ENCODE measurements around the gene CAPN5.
A peak's percentile ranks its signal among the peaks of the same experiment; 100 is the strongest.

The CAPN5 gene

DNA sequence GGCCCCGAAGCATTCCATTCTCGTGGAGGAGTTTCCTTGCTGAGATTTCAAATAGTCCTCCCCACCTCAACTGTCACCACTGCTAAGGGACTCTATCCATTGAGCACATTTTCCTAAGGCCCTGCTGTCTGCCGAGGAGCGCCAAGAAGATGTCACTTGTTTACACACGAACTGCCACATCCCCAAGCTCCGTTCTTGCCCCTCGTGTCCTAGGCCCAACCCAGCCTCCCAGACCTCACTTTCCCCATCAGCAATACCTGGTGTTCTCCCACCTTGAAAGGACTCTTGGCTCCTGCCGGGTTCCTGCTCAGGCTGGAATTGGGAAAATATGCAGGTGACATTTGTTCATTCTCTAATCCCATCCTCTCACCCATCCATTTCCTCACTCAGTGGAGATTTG, 57.3 kb downstream of the CAPN5 start:
- Mint-ChIP-seq H3K36me3 (ENCODE audit: insufficient read depth) (peaks cover 2% of the 10 kb centered on the region), H3K4me3 (no peak overlapping the region), H3K9me3 (no peaks in the 10 kb centered on the region), H3K4me1 (peaks cover 11% of the 10 kb centered on the region), H3K27me3 (no peaks in the 10 kb centered on the region), H3K27ac (ENCODE audit: low read depth) (no peak overlapping the region)
- ATAC-seq (replicated peaks; ENCODE audit: extremely low read depth, poor library complexity, severe bottlenecking) = no peak
- DNase-seq (ENCODE audit: low spot score in 2 of 2) = no peak

DNA sequence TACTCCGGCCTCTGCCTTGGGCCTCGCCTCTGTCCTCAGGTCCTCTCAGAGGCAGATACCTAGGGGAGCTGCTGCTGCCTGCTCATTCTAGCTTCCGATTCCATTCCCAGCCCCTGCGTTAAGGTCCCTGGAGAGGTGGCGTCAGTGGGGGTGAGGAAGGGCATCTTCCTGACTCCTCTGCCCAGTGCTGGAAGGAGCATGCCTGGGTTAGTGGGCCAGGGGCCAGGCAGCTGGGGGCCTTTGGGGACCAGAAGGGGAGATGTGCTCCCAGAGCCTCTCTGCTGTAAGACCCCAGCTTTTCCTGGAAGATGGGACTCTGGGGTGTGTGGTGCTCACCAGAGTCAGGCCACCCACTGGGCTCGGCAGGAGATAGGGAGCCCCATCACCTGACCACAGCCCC, 57.7 kb downstream of the CAPN5 start:
- Mint-ChIP-seq H3K4me3 (no peak overlapping the region), H3K36me3 (ENCODE audit: insufficient read depth) (peaks cover 2% of the 10 kb centered on the region), H3K27me3 (no peaks in the 10 kb centered on the region), H3K9me3 (no peaks in the 10 kb centered on the region), H3K27ac (ENCODE audit: low read depth) (no peak overlapping the region), H3K4me1 (peaks cover 11% of the 10 kb centered on the region)
- no peak for ATAC-seq (replicated peaks; ENCODE audit: extremely low read depth, poor library complexity, severe bottlenecking)
- no peak for DNase-seq (ENCODE audit: low spot score in 2 of 2)

DNA sequence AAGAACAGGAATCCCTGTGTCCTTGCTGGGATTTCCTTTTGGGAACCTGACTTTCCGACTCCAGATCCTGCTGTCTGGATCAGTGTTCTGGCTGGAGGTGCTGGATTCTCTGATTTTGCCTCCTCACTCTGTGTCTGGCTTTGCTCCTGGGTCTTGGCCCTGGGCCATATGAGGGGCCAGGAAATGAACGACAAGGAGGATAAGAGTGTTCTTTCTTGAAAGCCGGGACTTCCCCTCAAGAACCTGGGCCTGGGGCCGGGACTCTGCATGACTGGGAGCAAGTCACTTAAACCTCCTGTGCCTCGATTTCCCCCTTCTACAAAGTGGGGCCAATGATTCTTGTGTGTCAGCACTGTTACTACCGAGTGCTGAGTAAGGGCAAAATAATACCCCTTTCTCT, 58.4 kb downstream of the CAPN5 start:
- H3K27me3 Mint-ChIP-seq = no peaks in the 10 kb centered on the region
- H3K4me3 Mint-ChIP-seq = no peak overlapping the region
- ATAC-seq (replicated peaks; ENCODE audit: extremely low read depth, poor library complexity, severe bottlenecking) = no peak
- no peak overlapping the region for H3K27ac Mint-ChIP-seq (ENCODE audit: low read depth)
- no peaks in the 10 kb centered on the region for H3K36me3 Mint-ChIP-seq (ENCODE audit: insufficient read depth)
- no peak for DNase-seq (ENCODE audit: low spot score in 2 of 2)
- peaks cover 11% of the 10 kb centered on the region for H3K4me1 Mint-ChIP-seq
- no peaks in the 10 kb centered on the region for H3K9me3 Mint-ChIP-seq

DNA sequence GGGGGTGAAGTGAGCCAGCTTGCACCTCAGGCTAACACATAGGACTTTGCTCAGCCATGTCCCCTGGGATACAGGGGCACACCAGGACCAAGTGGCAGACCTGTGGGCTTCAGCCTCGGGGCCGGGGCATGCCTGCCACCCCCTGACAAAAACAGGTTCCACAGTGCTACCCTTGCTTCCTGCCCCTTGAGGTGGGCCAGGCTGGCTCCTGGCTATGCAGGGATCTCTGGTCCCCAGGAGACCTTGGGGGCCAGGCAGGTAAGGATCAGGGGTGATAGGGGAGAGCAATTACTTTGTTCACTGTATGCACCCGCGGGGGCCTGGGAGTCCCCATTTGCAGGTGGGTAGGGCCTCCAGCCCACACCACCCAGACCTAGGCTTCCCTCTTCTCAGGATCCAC, 58.9 kb downstream of the CAPN5 start:
- DNase-seq (ENCODE audit: low spot score in 2 of 2) (no peak), ATAC-seq (replicated peaks; ENCODE audit: extremely low read depth, poor library complexity, severe bottlenecking) (no peak)
- no peak overlapping the region for H3K4me3 Mint-ChIP-seq
- no peaks in the 10 kb centered on the region for H3K27me3 Mint-ChIP-seq
- H3K27ac Mint-ChIP-seq (ENCODE audit: low read depth) = no peak overlapping the region
- H3K36me3 Mint-ChIP-seq (ENCODE audit: insufficient read depth) = no peaks in the 10 kb centered on the region
- H3K9me3 Mint-ChIP-seq = no peaks in the 10 kb centered on the region
- H3K4me1 Mint-ChIP-seq = peaks cover 11% of the 10 kb centered on the region

DNA sequence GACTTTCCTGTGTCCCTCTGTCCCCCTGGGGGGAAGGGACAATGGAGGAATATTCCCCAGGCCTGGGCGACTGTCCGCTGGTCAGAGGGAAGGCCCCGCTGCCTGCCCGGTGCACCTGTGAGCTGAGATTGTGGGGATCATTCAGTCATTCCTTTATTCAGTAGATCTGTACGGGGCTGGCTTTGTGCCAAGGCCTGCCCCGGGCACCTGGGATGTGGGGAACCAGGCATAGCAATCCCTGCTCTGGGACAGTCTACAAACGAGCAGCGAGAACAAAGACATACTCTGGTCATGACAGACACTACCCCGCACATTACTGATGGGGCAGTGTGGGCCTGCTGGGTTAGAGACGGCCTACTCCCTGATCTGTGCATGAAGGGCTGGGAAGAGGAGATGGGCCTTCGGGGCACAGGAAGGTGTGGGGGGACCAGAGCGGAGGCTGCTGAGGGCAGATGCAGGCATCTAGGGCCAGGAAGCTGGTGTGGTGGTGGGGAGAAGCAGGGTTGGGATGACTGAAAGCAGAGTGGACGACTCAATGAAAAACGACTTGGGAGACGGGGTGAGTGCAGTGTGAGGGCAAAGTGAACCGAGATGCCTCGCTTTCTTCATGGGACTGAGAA, 59.5 kb downstream of the CAPN5 start:
- H3K4me3 Mint-ChIP-seq = peak overlapping the region; percentile 51
- no peaks in the 10 kb centered on the region for H3K9me3 Mint-ChIP-seq
- H3K27ac Mint-ChIP-seq (ENCODE audit: low read depth) = no peak overlapping the region
- peaks cover 11% of the 10 kb centered on the region for H3K4me1 Mint-ChIP-seq
- no peaks in the 10 kb centered on the region for H3K36me3 Mint-ChIP-seq (ENCODE audit: insufficient read depth)
- no peak for DNase-seq (ENCODE audit: low spot score in 2 of 2)
- H3K27me3 Mint-ChIP-seq = no peaks in the 10 kb centered on the region
- ATAC-seq (replicated peaks; ENCODE audit: extremely low read depth, poor library complexity, severe bottlenecking) = no peak

DNA sequence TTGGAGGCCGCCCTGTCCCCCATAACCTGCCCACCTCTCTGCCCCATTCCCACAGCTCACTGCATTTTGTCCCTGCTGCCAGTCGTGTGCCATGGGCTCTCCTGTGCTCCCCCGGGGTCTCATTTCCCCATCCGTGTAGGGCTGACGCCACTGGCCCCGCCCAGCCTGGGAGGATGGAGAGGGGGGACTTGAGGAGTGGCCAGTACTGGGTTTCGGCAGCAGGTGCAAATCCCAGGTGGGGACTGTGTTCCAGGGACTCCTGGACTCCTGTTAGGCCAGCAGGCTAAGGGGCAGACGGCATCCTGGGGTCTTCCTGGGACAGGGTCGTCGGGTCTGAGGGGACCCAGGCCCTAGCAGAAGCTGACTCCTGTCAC, 60.1 kb downstream of the CAPN5 start:
- no peaks in the 10 kb centered on the region for H3K36me3 Mint-ChIP-seq (ENCODE audit: insufficient read depth)
- no peaks in the 10 kb centered on the region for H3K27me3 Mint-ChIP-seq
- H3K4me3 Mint-ChIP-seq = peak overlapping the region; percentile 65
- H3K27ac Mint-ChIP-seq (ENCODE audit: low read depth) = no peak overlapping the region
- H3K4me1 Mint-ChIP-seq = peaks cover 11% of the 10 kb centered on the region
- H3K9me3 Mint-ChIP-seq = no peaks in the 10 kb centered on the region
- DNase-seq (ENCODE audit: low spot score in 2 of 2) = no peak
- ATAC-seq (replicated peaks; ENCODE audit: extremely low read depth, poor library complexity, severe bottlenecking) = no peak

DNA sequence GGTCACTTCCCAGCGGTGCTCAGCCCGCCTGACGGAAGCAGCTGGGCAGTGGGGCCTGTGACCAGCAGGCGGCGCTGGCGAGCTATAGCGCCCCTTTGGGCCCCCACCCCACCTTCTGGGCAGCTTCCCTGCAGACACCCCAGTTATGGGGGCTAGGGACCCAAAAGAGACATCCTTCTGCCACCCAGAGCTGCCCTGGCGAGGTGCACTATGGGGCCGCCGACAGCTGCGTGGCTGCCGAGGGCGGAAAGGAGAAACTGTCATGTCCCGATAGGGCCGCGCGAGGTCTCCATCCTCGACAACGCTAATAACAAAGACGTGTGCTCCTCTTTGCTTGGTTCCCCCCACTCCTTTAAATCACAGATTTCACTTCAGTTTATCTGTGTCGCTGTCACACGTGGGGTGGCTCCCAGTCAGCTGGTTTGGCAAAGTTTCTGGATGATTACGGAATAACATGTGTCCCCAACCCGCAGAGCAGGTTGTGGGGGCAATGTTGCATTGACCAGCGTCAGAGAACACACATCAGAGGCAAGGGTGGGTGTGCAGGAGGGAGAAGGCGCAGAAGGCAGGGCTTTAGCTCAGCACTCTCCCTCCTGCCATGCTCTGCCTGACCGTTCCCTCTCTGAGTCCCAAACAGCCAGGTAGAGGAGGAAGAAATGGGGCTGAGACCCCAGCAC, 60.6 kb downstream of the CAPN5 start:
- Mint-ChIP-seq H3K27me3 (no peaks in the 10 kb centered on the region), H3K36me3 (ENCODE audit: insufficient read depth) (no peaks in the 10 kb centered on the region), H3K27ac (ENCODE audit: low read depth) (no peak overlapping the region), H3K4me3 (peak overlapping the region; percentile 65), H3K4me1 (peaks cover 11% of the 10 kb centered on the region), H3K9me3 (no peaks in the 10 kb centered on the region)
- ATAC-seq (replicated peaks; ENCODE audit: extremely low read depth, poor library complexity, severe bottlenecking) = peak; percentile 60
- DNase-seq (ENCODE audit: low spot score in 2 of 2) = peak; percentile 25 to 53

DNA sequence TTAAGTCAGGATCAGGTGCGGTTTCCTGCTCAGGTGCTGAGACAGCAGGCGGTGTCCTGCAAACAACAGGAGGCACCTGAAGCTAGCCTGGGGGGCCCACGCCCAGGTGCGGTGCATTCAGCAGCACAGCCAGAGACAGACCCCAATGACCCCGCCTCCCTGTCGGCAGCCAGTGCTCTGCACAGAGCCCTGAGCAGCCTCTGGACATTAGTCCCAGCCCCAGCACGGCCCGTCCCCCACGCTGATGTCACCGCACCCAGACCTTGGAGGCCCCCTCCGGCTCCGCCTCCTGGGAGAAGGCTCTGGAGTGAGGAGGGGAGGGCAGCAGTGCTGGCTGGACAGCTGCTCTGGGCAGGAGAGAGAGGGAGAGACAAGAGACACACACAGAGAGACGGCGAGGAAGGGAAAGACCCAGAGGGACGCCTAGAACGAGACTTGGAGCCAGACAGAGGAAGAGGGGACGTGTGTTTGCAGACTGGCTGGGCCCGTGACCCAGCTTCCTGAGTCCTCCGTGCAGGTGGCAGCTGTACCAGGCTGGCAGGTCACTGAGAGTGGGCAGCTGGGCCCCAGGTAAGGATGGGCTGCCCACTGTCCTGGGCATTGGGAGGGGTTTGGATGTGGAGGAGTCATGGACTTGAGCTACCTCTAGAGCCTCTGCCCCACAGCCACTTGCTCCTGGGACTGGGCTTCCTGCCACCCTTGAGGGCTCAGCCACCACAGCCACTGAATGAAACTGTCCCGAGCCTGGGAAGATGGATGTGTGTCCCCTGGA, 61.3 kb downstream of the CAPN5 start, which contains the start of gene MYO7A:
Gene MYO7A (plus strand): TSS at position 327 of the 772 bp plus-strand sequence. CDS start 2,389 bp downstream, outside the sequence.
- Mint-ChIP-seq H3K4me3 (peak within 1 kb of the TSS; percentile 65), H3K36me3 (ENCODE audit: insufficient read depth) (no peaks in the 10 kb centered on the region), H3K27me3 (no peaks in the 10 kb centered on the region), H3K27ac (ENCODE audit: low read depth) (peak within 1 kb of the TSS; percentile 29), H3K9me3 (no peaks in the 10 kb centered on the region), H3K4me1 (peaks cover 11% of the 10 kb centered on the region)
- DNase-seq (ENCODE audit: low spot score in 2 of 2) = no peak
- no peak for ATAC-seq (replicated peaks; ENCODE audit: extremely low read depth, poor library complexity, severe bottlenecking)

DNA sequence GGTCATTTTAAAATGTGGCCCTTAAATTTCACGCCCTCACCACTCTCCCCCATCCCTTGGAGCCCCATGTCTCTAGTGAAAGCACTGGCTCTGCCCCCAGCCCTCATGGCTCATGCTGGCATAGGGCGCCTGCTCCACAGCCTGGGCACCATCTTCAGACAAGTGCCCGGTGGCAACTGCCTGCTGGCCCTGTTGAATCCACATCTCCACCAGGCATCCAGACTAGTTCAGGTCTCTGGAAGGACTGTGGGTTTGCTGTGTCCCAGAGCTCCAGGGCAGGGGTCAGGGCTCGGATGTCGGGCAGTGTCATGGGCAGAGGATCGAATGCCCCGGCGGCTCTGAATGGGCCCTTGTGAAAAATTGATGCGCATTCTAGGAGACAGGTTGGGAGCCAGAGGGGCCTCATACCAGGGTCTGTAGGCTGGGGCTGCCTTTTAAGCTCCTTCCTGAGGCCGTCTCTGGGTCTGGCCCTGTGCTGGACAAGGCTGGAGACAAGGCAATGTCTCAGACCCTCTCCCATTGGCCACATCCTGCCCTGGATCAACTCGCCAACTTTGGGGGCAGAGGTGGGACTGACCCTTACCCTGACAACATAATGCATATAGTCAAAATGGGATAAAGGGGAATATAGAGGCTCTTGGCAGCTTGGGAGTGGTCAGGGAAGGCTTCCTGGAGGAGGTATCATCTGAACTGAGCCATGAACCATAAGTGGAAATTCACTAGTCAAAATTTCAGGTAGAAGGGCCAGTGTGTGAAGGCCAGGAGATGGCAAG, 62.5 kb downstream of the CAPN5 start:
- no peak for DNase-seq (ENCODE audit: low spot score in 2 of 2)
- Mint-ChIP-seq H3K9me3 (no peaks in the 10 kb centered on the region), H3K36me3 (ENCODE audit: insufficient read depth) (no peaks in the 10 kb centered on the region), H3K27me3 (no peaks in the 10 kb centered on the region), H3K4me1 (peaks cover 11% of the 10 kb centered on the region), H3K4me3 (no peak overlapping the region), H3K27ac (ENCODE audit: low read depth) (peak overlapping the region; percentile 29)
- no peak for ATAC-seq (replicated peaks; ENCODE audit: extremely low read depth, poor library complexity, severe bottlenecking)

DNA sequence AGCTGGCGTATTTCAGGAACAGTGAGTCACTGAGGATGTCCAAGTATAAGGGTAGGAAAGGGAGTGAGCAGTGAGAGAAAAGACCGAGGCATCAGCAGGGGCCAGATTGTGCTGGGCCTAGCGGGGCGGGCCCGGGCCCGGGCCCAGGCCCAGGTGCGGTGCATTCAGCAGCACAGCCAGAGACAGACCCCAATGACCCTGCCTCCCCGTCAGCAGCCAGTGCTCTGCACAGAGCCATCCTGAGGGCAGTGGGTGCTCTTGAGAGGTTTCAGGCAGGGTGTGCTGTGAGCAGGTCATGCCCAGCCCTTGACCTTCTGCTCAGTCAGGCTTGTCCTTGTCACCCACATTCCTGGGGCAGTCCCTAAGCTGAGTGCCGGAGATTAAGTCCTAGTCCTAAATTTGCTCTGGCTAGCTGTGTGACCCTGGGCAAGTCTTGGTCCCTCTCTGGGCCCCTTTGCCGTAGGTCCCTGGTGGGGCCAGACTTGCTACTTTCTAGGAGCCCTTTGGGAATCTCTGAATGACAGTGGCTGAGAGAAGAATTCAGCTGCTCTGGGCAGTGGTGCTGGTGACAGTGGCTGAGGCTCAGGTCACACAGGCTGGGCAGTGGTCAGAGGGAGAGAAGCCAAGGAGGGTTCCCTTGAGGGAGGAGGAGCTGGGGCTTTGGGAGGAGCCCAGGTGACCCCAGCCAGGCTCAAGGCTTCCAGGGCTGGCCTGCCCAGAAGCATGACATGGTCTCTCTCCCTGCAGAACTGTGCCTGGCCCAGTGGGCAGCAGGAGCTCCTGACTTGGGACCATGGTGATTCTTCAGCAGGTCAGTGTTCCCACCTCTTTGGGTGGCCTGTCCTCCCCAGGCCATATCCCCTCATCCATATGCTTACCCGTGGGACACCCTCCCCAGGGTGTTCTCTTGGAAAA, 63.3 kb downstream of the CAPN5 start:
- DNase-seq (ENCODE audit: low spot score in 2 of 2) (no peak), ATAC-seq (replicated peaks; ENCODE audit: extremely low read depth, poor library complexity, severe bottlenecking) (no peak)
- H3K4me3 Mint-ChIP-seq = no peak overlapping the region
- no peaks in the 10 kb centered on the region for H3K27me3 Mint-ChIP-seq
- no peaks in the 10 kb centered on the region for H3K36me3 Mint-ChIP-seq (ENCODE audit: insufficient read depth)
- H3K9me3 Mint-ChIP-seq = no peaks in the 10 kb centered on the region
- peaks cover 11% of the 10 kb centered on the region for H3K4me1 Mint-ChIP-seq
- no peak overlapping the region for H3K27ac Mint-ChIP-seq (ENCODE audit: low read depth)

DNA sequence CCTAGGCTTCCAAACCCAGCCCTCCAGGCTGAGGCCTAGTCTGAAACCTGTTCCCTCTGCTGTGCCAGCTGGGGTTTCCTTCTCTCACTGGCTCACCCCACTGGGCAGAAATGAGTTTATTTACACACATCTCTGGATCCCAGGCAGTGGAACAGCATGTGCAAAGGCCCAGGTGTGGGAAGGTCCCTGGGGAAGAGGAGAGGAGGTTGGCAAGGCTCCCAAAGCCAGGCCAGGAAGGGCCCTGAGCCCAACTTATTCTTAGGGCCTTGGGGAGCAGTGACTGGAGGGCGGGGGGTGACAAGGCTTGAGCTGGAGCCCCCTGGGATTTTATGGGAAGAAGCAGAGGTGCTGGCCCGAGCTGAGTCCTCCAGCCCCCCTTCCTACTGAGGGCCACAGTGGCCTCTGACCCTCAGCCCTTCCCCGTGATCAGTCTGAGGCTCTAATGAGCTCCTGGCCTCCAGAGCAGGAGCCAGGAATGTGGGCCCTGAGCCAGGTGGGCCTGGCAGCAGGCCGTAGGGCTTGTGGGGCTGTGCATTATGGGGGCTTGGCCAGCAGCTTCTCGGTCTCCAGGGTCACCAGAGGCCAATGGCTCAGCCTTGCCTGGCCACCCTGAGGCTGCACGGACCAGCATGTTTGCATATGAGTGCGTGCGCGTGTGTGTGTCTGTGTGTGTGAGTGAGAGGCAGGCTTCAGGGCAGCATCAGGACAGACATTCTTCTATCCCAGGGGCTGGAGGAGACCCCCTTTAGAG, 64.2 kb downstream of the CAPN5 start:
- H3K27ac Mint-ChIP-seq (ENCODE audit: low read depth) = no peak overlapping the region
- H3K36me3 Mint-ChIP-seq (ENCODE audit: insufficient read depth) = no peaks in the 10 kb centered on the region
- peaks cover 11% of the 10 kb centered on the region for H3K4me1 Mint-ChIP-seq
- no peaks in the 10 kb centered on the region for H3K9me3 Mint-ChIP-seq
- no peaks in the 10 kb centered on the region for H3K27me3 Mint-ChIP-seq
- no peak overlapping the region for H3K4me3 Mint-ChIP-seq
- ATAC-seq (replicated peaks; ENCODE audit: extremely low read depth, poor library complexity, severe bottlenecking) = no peak
- DNase-seq (ENCODE audit: low spot score in 2 of 2) = no peak
